Neural cell (in vitro differentiated cells): ENCODE results near the gene SDHB. TPM values are rescaled to one million over a fixed set of nuclear protein-coding genes. Genes with fewer than 3 reads are reported as not detected.

Source experiments
- H2AFZ ChIP-seq: fragments of 200-600, 300-800 bp; sonication (generic), shearing (Covaris generic); 2 replicates; pipeline ENCODE4 v1.6.0; 2014; ENCODE audit warnings: low read depth, mild to moderate bottlenecking, antibody characterized with exemption, low read length, moderate library complexity
- H3F3A ChIP-seq: fragments of 200-600 bp; shearing (Covaris generic); 2 replicates; pipeline ENCODE4 v1.6.1; 2016; ENCODE audit warnings: mild to moderate bottlenecking, moderate library complexity, mixed read lengths, antibody characterized with exemption, low read length; ENCODE audit not compliant: insufficient read depth, poor library complexity, severe bottlenecking
- H3K27ac ChIP-seq: fragments of 200-600, 300-800 bp; sonication (generic), shearing (Covaris generic); 2 replicates; pipeline ENCODE4 v1.5.1; 2014; ENCODE audit warnings: mild to moderate bottlenecking, low read length, moderate library complexity
- H3K27me3 ChIP-seq: fragments of 300-800, 200-600 bp; sonication (generic), shearing (Covaris generic); 2 replicates; pipeline ENCODE4 v1.6.0; 2014; ENCODE audit warnings: mild to moderate bottlenecking, low read depth, low read length, moderate library complexity; ENCODE audit not compliant: insufficient read depth
- H3K36me3 ChIP-seq: fragments of 300-800, 200-600 bp; sonication (generic), shearing (Covaris generic); 2 replicates; pipeline ENCODE4 v1.5.1; 2014; ENCODE audit warnings: mild to moderate bottlenecking, antibody characterized with exemption, low read length, moderate library complexity; ENCODE audit not compliant: insufficient read depth
- H3K4me2 ChIP-seq: fragments of 300-800, 200-600 bp; sonication (generic), shearing (Covaris generic); 2 replicates; pipeline ENCODE4 v1.6.0; 2014; ENCODE audit warnings: mild to moderate bottlenecking, low read length
- H3K4me3 ChIP-seq: fragments of 300-800, 200-600 bp; sonication (generic), shearing (Covaris generic); 2 replicates; pipeline ENCODE4 v1.5.1; 2014; ENCODE audit warnings: mild to moderate bottlenecking, low read length, moderate library complexity
- H3K79me2 ChIP-seq: fragments of 200-600 bp; shearing (Covaris generic); replicated peaks from 2 replicates; pipeline ENCODE4 v1.6.0; 2014; ENCODE audit warnings: mild to moderate bottlenecking, low read length, moderate library complexity; ENCODE audit not compliant: insufficient read depth
- H3K9ac ChIP-seq: fragments of 300-800, 200-600 bp; sonication (generic), shearing (Covaris generic); 2 replicates; pipeline ENCODE4 v1.6.1; 2016; ENCODE audit warnings: mild to moderate bottlenecking, low read length, mixed read lengths
- H3K9me2 ChIP-seq: fragments of 200-600 bp; shearing (Covaris generic); 2 replicates; pipeline ENCODE4 v1.6.1; 2016; ENCODE audit warnings: mild to moderate bottlenecking, low read length, mixed read lengths; ENCODE audit not compliant: insufficient read depth
- H3K9me3 ChIP-seq: fragments of 200-600, 300-800 bp; sonication (generic), shearing (Covaris generic); 2 replicates; pipeline ENCODE4 v1.6.1; 2016; ENCODE audit warnings: mild to moderate bottlenecking, mixed run types, low read length, moderate library complexity, mixed read lengths
- H4K20me1 ChIP-seq: fragments of 200-600 bp; shearing (Covaris generic); 2 replicates; pipeline ENCODE4 v1.6.1; 2016; ENCODE audit warnings: mild to moderate bottlenecking, mixed run types; ENCODE audit not compliant: insufficient read depth
- CTCF ChIP-seq: fragments of 450-650 bp; IDR thresholded peaks from 2 replicates; pipeline ENCODE4 v1.5.1; 2014; ENCODE audit warnings: antibody characterized with exemption, mild to moderate bottlenecking, moderate library complexity; ENCODE audit not compliant: poor library complexity, severe bottlenecking
- EP300 ChIP-seq: fragments of 450-650 bp; conservative IDR thresholded peaks from 2 replicates; pipeline ENCODE4 v1.6.1; 2014; ENCODE audit warnings: antibody characterized with exemption, mild to moderate bottlenecking, moderate library complexity; ENCODE audit not compliant: poor library complexity, severe bottlenecking
- EZH2 ChIP-seq: fragments of 200-600, 300-800 bp; shearing (Covaris generic), sonication (generic); IDR thresholded peaks from 2 replicates; pipeline ENCODE4 v1.6.1; 2014; ENCODE audit warnings: antibody characterized with exemption, low read length, borderline replicate concordance, mild to moderate bottlenecking; ENCODE audit not compliant: insufficient read depth, poor library complexity, severe bottlenecking
- MXI1 ChIP-seq: fragments of 450-650 bp; conservative IDR thresholded peaks from 2 replicates; pipeline ENCODE4 v1.6.1; 2014; ENCODE audit warnings: antibody characterized with exemption, mild to moderate bottlenecking; ENCODE audit not compliant: poor library complexity, severe bottlenecking
- POLR2AphosphoS5 ChIP-seq: IDR thresholded peaks from 2 replicates; pipeline ENCODE4 v1.6.1; 2012
- RAD21 ChIP-seq: fragments of 450-650 bp; conservative IDR thresholded peaks from 2 replicates; pipeline ENCODE4 v1.6.1; 2014; ENCODE audit warnings: antibody characterized with exemption, mild to moderate bottlenecking, moderate library complexity
- REST ChIP-seq: IDR thresholded peaks from 2 replicates; pipeline ENCODE4 v1.6.1; 2012; ENCODE audit warnings: borderline replicate concordance
- SMC3 ChIP-seq: fragments of 450-650 bp; conservative IDR thresholded peaks from 2 replicates; pipeline ENCODE4 v1.6.1; 2014; ENCODE audit warnings: antibody characterized with exemption, mild to moderate bottlenecking, moderate library complexity; ENCODE audit not compliant: poor library complexity
- TAF1 ChIP-seq: IDR thresholded peaks from 2 replicates; pipeline ENCODE4 v1.6.1; 2012; ENCODE audit warnings: low read depth
- polyA plus RNA-seq: library from polyadenylated mRNA; depleted of rRNA; stranded (reverse); fragments of >200 nt; gene quantifications from 2 replicates; pipeline ENCODE4 v1.2.3, GENCODE V29; 2014

The SDHB gene
- polyA plus RNA-seq, 1 donor from 2014 or later = 129 TPM

GRCh38 chr1:17097147-17097546 is 43.3 kb upstream of the SDHB start:
- no peak overlapping the region for H3K4me3 ChIP-seq
- no peak overlapping the region for H3K9ac ChIP-seq

GRCh38 chr1:17096584-17096983 is 42.8 kb upstream of the SDHB start:
- H3K9ac ChIP-seq = no peak overlapping the region
- H3K9me3 ChIP-seq = no peaks in the 10 kb centered on the region
- TF ChIP-seq EP300 (no peak), POLR2AphosphoS5 (no peak), CTCF (no peak), REST (no peak), RAD21 (no peak), MXI1 (no peak), TAF1 (no peak)

More at GRCh38 chr1:17097147-17097546, 43.3 kb upstream of the SDHB start:
- no peak overlapping the region for H2AFZ ChIP-seq
- TF ChIP-seq EZH2 = no peak
- no peak for TF ChIP-seq REST
- TF ChIP-seq POLR2AphosphoS5 = no peak
- no peak for TF ChIP-seq MXI1
- TF ChIP-seq CTCF = no peak
- TF ChIP-seq EP300 = no peak
- no peak for TF ChIP-seq RAD21
- TF ChIP-seq SMC3 = no peak
- no peak for TF ChIP-seq TAF1
- H3K27ac ChIP-seq = no peak overlapping the region
- H3K9me3 ChIP-seq = no peaks in the 10 kb centered on the region
- no peaks in the 10 kb centered on the region for H4K20me1 ChIP-seq
- H3K79me2 ChIP-seq = no peaks in the 10 kb centered on the region
- no peak overlapping the region for H3K4me2 ChIP-seq
- no peaks in the 10 kb centered on the region for H3F3A ChIP-seq
- H3K36me3 ChIP-seq = no peaks in the 10 kb centered on the region
- H3K27me3 ChIP-seq = no peaks in the 10 kb centered on the region
- no peaks in the 10 kb centered on the region for H3K9me2 ChIP-seq

More at GRCh38 chr1:17096584-17096983, 42.8 kb upstream of the SDHB start:
- Histone ChIP-seq H3F3A (no peaks in the 10 kb centered on the region), H3K4me3 (no peak overlapping the region), H3K27ac (no peak overlapping the region), H3K79me2 (no peaks in the 10 kb centered on the region), H3K9me2 (no peaks in the 10 kb centered on the region), H3K36me3 (no peaks in the 10 kb centered on the region), H2AFZ (no peak overlapping the region), H4K20me1 (no peaks in the 10 kb centered on the region), H3K27me3 (no peaks in the 10 kb centered on the region), H3K4me2 (no peak overlapping the region)
